Adipose tissue (tissue), 3 donors: ENCODE results near the gene NTM. TPM values are rescaled to one million over a fixed set of nuclear protein-coding genes. Genes with fewer than 3 reads are reported as not detected.

Source experiments
- H3K27ac ChIP-seq: one replicate; pipeline ENCODE4 v1.5.1; 2013; ENCODE audit warnings: low read depth, low read length
- WGBS, 3 donors: extraction: QIAGEN DNeasy Blood & Tissue Kit; methylation state at CpG; one replicate each; pipeline ENCODE4 v1.1.7; 2013; 5-methylcytosine and 5-hydroxymethylcytosine counted together
- polyA plus RNA-seq, 3 donors: library from polyadenylated mRNA; stranded (reverse); fragments of 200-250 nt; gene quantifications; one replicate each; pipeline ENCODE4 v1.2.3, GENCODE V29; 2013
- donor health status: healthy with polysubstance abuse.
- donor health status: Bipolar disorder and iron deficiency.
- donor health status: healthy.

The NTM gene
- polyA plus RNA-seq, 3 donors, result 0.22 to 2.2 (median 1.6) TPM

DNA sequence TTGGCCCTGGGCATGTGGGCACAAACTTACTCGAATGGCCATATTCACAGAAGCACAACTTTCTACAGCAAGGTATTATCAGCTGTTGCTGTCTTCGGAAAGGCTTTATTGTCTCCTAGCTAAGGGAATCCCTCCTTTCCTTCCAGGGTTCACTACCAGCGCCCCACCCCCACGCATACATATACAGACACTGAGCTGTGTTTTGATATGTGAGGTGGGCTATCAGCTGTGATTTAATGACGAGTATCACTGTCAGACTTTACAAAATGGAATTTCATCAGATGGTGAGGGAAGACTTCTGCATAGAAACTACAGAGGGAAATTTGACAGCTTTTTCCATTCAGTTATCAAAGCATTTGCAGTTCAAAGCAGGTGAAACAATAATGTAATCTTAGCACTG is 730.2 kb downstream of the NTM start:
- H3K27ac ChIP-seq, result no peak overlapping the region
- WGBS, 3 donors, result 70 to 84% (median 79%) methylated on average over 5 of the region's 5 CpGs

DNA sequence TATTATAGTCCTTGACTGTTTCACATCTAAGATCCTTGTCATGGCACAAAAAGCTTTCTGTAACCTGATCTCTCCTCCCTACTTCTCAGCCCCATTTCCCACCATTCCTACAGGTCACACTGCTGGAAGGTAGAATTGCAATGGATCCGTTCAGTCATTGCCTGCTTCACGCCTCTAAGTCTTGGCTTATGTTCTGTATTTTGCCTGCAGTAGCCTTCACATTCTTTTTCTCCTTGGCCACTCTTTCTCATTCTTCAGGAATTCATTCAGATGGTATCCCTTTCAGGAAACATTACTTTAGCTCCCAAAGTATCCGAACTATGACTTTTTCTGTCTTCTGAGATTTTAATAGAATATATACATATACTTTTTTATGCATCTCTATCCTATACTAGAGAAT is 731.5 kb downstream of the NTM start:
- WGBS, 3 donors, result 71 to 79% (median 78%) methylated on average over 3 of the region's 3 CpGs
- no peak overlapping the region for H3K27ac ChIP-seq

GRCh38 chr11:132103021-132103420 is 732.6 kb downstream of the NTM start:
- no peak overlapping the region for H3K27ac ChIP-seq
- 83 to 91% (median 86%) methylated on average over 10 of the region's 10 CpGs for WGBS, 3 donors

DNA sequence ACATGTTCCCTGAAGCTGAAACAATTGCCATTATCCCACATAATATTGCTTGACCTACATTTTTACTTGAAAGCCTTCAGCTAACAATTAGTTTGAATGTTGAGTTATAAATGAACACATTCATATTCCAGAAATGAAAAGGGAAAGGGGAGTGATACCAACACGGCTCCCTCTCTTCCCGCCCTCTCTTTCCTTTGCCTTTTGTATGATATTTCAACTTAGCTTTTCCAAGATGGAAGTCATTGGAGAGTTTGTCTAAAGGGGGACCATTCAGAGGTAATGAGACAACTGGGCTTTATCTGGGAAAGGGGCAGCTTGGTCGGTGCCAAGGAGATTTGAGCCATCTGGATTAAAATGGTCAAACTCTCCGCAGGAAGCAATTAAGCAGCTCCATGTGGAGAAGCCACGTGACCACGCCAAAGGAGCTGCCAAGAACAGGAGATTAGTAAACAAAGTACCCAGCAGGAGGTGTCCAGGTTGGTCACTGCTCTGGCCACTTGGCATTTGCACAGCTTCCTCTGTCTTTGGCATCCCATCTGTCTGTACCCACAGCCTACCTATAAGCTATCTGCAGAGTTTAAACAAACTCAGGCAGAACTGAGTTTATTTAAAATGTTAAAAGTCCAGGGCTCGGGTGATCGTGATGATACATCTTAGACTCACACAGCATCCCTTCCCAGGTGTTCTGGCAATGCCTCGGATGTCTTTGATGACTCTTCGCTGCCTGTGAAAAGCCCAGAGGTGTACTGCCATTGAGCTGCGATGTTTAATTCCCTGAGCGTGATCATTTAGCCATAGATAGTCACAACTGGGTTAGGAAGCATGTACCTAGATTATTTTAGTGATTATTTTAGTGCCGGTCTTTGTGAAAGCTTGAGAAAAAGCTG is 735.9 kb downstream of the NTM start:
- 69 to 76% (median 74%) methylated on average over 13 of the region's 13 CpGs for WGBS, 3 donors
- H3K27ac ChIP-seq, result no peak overlapping the region

- H3K27ac ChIP-seq, result no peak overlapping the region
These were observed 740.9 kb downstream of the NTM start for GRCh38 chr11:132111316-132111715.

DNA sequence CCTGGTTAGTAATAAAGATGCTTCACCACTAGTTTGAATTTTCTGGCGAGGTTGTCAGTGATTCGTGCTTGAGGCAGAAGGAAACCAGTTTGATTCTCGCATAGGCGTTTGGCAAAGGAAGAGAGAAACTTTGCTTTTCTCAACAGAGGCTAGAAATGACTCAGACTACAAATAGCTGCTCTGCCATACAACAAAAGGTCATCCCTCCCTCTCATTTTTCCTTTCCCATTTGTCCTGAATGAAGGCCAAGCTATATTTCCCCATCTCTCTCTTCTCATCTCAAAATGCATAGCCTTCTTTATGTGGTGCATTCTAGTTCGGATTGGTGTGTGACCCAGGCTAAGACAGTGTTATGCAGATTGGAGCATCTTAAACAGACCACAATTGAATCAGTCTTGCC is 741.4 kb downstream of the NTM start:
- 51 to 60% (median 54%) methylated on average over 5 of the region's 5 CpGs for WGBS, 3 donors
- no peak overlapping the region for H3K27ac ChIP-seq

More at GRCh38 chr11:132111316-132111715, 740.9 kb downstream of the NTM start:
- 49 to 61% (median 56%) methylated on average over 2 of the region's 2 CpGs for WGBS, 3 donors

GRCh38 chr11:132112846-132113245 is 742.4 kb downstream of the NTM start:
- 65 to 83% (median 82%) methylated on average over 6 of the region's 6 CpGs for WGBS, 3 donors
- H3K27ac ChIP-seq, result peak overlapping the region; percentile 26

- WGBS, 3 donors, result 18 to 44% (median 37%) methylated on average over 3 of the region's 3 CpGs
- H3K27ac ChIP-seq, result no peak overlapping the region
These were observed 743.8 kb downstream of the NTM start for GRCh38 chr11:132114185-132114584.

- H3K27ac ChIP-seq, result no peak overlapping the region
- WGBS, 3 donors, result 59 to 75% (median 66%) methylated on average over 3 of the region's 3 CpGs
These were observed 744.3 kb downstream of the NTM start for GRCh38 chr11:132114743-132115142.

DNA sequence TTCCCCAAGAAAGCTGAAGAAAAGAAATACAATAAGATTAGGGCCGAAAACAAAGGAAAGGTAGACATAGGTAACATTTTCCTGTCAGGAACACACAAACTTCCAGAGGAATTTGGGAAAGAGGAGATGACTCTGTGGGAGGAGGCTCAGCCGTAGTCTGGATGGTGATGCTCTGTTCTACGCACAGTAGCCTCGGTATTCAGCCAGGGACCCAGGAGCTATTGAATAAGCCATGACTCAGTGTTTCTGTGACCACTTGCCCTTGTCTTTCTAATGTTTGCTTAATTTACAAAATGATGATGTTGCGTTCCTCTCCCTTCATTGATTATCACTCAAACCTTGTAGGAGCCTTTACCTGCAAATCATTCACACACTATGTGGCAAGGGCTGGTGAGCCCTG is 745.0 kb downstream of the NTM start:
- H3K27ac ChIP-seq, result no peak overlapping the region
- WGBS, 3 donors, result 73 to 88% (median 88%) methylated on average over 5 of the region's 5 CpGs

DNA sequence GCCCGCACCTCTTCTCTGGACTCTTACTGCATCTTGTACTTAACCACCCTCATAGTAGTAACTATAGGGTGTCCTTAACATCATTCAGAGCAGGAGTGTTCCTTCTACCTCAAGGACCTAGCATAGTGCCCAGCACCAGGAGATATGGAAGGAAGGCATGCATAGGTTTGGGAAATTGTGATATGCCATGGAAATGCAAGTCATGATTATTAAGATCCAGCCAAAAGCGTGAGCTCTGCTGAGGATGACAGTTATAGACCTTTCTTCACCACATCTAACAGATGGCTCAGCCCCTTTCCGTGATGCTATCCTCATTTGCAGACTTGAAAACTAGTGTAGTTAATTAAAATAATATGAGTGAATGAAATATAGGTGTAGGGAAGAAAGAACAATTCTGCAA is 746.1 kb downstream of the NTM start:
- 86 to 89% (median 88%) methylated on average over 3 of the region's 3 CpGs for WGBS, 3 donors
- H3K27ac ChIP-seq, result no peak overlapping the region

- WGBS, 3 donors, result 81 to 92% (median 85%) methylated on average over 6 of the region's 6 CpGs
- H3K27ac ChIP-seq, result no peak overlapping the region
These were observed 748.2 kb downstream of the NTM start for GRCh38 chr11:132118661-132119060.

GRCh38 chr11:132119573-132119972 is 749.2 kb downstream of the NTM start:
- 73 to 89% (median 88%) methylated on average over 4 of the region's 4 CpGs for WGBS, 3 donors
- no peak overlapping the region for H3K27ac ChIP-seq

DNA sequence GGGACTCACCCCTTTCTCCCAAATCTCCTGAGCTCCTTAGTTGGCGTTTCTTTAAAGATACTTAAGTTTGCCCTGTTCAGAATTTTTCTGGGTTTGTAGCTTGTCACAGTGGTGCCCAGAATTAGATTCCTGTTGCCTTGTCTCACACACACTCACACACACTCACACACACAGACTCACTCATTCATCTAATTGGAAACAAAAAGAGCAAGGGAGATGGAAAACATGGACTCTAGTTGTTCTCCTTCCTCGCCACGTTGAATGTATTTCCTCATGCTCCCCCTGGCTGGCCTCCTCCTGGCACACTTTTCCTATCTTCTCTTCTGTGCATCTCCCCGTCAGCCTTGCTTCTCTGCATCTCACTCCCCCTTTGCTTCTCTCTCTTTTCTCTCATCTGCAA is 752.3 kb downstream of the NTM start:
- no peak overlapping the region for H3K27ac ChIP-seq
- WGBS, 3 donors, result 62 to 68% (median 64%) methylated on average over 4 of the region's 4 CpGs

DNA sequence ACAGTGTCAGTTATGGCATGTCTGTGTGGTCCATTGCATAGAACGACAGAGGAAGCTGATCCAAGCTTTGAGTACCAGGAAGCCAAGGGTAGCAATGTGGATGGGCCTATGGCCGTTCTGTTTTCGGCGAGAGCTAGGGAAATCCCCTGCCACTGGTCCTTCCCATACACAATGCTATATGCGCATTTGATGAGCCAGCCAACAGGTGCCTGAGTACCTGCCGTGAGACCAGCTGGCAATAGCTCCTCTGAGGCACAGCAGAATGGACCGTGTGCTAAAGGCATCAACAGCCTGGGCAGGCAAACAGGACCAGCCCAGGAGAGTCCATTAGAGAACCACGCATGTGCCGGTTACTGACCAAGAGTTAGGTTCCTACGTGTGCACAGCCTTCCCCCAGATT is 753.0 kb downstream of the NTM start:
- whole genome bisulfite sequencing, 3 donors, result 57 to 80% (median 78%) methylated on average over 10 of the region's 10 CpGs
- H3K27ac ChIP-seq, result no peak overlapping the region

- no peak overlapping the region for H3K27ac ChIP-seq
- WGBS, 3 donors, result 76 to 81% (median 78%) methylated on average over 21 of the region's 21 CpGs
These were observed 753.7 kb downstream of the NTM start for GRCh38 chr11:132123854-132124835.

- no peak overlapping the region for H3K27ac ChIP-seq
- WGBS, 3 donors, result 12 to 21% (median 16%) methylated on average over 22 of the region's 22 CpGs
These were observed 755.8 kb downstream of the NTM start for GRCh38 chr11:132125988-132126871.
